Measurements from ENCODE around the gene MFSD12.
"Not testable (repeated sequence)": the region's sequence is repeated elsewhere in the genome, so short reads cannot be mapped to it uniquely, and the experiment has no call there.

The MFSD12 gene

DNA sequence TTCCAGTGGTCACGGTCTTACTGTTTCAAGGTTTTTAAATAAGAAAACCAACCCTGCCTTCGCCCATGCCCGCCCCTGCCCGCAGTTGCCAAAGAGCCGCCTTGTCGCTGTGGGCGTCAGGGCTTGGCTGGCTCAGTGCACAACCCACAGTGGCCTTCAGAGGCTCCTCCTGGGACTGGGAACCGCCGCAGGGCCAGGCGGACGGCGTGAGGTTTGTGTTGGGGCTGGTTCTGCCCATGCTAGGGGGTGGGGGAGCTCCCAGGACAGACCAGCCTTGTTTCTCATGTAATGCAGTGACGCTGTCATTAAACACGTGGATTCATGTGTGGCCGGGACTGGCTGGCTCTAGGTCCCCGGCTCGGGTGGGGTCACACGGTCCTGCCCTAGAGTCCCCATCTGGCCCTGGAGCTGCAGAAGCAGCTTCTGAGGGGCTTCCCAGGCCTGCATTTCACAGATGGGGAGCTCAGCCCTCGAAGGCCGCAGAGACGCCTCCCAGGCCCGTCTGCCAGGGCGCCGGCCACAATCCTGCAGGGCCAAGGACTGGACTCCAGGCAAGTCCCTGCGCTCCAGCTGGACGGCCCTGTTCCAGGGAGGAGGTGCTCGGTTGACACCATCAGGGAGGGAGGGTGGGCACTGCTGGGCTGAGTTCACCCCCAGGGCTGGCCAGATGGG lies 20.8 kb downstream of the MFSD12 start:
- DNase-seq: no peak

DNA sequence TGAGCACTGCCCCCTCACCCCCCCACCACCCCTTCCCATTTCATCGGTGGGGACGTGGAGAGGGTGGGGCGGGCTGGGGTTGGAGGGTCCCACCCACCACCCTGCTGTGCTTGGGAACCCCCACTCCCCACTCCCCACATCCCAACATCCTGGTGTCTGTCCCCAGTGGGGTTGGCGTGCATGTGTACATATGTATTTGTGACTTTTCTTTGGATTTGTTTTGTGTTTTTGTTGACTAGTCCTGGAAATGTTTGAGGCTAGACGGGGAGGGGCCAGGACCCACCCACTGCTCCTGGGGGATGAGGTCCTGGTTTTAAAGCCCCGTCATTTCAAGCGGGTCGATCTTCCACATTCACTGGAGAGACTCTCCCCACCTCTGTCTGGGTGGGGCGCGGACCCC lies 21.4 kb downstream of the MFSD12 start:
- no peak for DNase-seq

DNA sequence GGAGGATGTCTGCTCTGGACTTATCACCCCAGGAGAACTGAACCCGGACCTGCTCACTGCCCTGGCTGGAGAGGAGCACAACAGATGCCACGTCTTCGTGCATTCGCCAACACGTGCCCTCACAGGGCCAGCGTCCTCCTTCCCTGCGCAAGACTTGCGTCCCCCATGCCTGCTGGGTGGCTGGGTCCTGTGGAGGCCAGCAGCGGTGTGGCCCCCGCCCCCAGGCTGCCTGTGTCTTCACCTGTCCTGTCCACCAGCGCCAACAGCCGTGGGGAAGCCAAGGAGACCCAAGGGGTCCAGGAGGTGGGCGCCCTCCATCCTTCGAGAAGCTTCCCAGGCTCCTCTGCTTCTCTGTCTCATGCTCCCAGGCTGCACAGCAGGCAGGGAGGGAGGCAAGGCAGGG lies 21.8 kb downstream of the MFSD12 start:
- no peak for DNase-seq

DNA sequence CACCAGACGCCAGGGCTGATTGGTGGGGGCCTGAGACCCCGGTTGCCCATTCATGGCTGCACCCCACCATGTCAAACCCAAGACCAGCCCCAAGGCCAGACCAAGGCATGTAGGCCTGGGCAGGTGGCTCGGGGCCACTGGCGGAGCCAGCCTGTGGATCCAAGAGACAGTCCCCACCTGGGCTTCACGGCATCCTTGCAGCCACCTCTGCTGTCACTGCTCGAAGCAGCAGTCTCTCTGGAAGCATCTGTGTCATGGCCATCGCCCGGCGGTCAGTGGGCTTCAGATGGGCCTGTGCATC lies 22.2 kb downstream of the MFSD12 start:
- DNase-seq: no peak

DNA sequence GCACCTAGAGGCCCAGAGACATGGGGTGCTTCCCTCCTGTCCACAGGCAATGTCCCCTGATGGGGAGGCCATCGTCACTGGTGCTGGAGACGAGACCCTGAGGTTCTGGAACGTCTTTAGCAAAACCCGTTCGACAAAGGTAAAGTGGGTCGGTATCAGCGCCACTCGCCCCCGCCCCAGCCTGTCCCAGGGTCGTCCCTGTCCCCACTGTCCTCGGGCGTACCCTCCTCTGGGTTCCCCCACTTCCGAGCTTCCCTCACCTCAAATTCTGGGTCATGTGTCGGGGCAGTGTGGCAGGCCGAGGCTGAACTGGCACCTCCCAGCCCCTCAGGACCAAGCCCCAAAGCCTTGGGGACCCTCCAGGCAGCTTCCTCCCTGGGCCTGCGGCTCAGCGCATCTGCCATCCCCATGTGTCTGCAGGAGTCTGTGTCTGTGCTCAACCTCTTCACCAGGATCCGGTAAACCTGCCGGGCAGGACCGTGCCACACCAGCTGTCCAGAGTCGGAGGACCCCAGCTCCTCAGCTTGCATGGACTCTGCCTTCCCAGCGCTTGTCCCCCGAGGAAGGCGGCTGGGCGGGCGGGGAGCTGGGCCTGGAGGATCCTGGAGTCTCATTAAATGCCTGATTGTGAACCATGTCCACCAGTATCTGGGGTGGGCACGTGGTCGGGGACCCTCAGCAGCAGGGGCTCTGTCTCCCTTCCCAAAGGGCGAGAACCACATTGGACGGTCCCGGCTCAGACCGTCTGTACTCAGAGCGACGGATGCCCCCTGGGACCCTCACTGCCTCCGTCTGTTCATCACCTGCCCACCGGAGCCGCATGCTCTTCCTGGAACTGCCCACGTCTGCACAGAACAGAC lies 22.8 kb downstream of the MFSD12 start:
- no peak for DNase-seq

DNA sequence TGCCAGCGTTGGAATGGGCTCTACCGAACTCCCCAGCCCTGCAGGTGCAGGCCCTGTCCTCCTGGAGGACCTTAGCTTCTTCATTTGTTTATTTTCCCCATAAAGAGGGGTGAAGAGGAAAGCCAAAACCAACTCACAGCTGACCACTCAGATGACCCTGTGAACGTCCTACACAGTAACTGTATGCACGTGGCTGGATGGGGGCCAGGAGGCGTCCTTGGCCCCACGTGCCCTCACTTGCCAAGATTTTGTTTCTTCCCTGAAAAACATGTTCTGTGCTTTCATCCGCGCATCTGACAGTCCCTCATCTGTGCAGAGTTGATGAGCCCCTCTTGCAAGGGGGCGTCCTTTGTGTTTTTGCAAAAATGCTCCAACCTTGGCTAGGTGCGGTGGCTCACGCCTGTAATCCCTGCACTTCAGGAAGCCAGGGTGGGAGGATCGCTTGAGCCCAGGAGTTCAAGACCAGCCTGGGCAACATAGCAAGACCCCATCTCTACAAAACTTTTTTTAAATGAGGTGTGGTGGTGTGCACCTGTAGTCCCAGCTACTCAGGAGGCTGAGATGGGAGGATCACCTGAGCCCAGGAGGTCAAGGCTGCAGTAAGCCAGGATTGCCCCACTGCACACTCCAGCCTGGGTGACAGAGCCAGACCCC lies 23.7 kb downstream of the MFSD12 start:
- no peak for DNase-seq

DNA sequence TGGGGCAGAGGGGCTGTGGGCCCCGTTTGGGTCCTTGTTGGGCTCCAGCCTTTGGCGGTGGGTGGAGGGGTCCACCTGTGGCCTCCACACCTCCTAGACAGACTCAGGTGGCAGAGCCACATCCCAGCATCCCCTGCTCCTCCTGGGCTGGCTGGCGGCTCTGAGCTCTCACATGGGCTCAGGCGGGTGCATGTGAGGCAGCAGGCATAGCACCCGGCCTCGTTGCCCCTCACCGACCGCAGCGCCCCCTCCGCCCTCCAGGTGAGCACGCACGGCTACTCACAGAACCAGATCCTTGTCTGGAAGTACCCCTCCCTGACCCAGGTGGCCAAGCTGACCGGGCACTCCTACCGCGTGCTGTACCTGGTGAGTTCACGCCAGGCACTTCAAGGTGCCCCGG lies 24.4 kb downstream of the MFSD12 start:
- DNase-seq: no peak

DNA sequence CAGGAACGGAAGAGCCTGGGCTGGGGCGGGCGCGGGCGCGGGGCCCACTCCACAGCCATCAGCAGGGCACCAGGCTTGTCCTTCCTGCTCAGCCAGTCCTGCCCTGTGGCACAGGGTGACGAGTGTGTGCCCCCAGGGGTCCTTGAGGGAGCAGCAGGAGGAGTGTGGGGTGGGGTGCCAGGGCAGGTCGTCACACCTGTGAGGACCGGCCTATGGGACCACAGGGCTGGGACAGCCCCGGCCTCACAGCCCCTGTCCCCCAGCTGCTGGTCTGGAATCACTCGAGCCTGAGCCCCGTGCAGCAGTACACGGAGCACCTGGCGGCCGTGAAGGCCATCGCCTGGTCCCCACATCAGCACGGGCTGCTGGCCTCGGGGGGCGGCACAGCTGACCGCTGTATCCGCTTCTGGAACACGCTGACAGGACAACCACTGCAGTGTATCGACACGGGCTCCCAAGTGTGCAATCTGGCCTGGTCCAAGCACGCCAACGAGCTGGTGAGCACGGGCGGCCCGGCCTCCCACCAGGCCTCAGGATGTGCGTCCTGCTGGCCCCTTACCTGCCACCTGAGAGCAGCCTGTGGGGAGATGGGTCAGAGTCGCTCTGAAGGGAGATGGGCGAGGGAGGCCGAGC lies 25.1 kb downstream of the MFSD12 start:
- no peak for DNase-seq

DNA sequence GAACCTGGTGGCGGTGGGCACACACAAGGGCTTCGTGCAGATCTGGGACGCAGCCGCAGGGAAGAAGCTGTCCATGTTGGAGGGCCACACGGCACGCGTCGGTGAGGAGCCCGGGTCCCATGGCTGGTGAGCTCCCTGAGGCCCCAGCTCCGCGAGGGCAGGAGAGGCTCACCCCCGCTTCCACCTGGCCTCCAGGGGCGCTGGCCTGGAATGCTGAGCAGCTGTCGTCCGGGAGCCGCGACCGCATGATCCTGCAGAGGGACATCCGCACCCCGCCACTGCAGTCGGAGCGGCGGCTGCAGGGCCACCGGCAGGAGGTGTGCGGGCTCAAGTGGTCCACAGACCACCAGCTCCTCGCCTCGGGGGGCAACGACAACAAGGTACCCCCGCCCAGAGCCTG lies 25.7 kb downstream of the MFSD12 start:
- DNase-seq: no peak

DNA sequence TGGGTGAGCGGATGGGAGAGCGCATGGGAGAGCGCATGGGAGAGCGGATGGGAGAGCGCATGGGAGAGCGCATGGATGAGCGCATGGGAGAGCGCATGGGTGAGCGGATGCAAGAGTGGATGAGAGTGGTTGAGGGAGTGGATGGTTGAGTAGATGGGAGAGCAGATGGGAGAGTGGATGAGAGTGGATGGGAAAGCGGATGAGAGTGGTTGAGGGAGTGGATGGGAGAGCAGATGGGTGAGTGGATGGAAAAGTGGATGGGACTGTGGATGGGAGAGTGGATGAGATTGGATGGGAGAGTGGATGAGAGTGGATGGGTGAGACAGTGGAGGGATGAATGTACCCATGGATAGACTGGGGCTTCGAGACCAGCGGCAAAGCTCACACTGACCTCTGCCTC lies 27.0 kb downstream of the MFSD12 start:
- no peak for DNase-seq

DNA sequence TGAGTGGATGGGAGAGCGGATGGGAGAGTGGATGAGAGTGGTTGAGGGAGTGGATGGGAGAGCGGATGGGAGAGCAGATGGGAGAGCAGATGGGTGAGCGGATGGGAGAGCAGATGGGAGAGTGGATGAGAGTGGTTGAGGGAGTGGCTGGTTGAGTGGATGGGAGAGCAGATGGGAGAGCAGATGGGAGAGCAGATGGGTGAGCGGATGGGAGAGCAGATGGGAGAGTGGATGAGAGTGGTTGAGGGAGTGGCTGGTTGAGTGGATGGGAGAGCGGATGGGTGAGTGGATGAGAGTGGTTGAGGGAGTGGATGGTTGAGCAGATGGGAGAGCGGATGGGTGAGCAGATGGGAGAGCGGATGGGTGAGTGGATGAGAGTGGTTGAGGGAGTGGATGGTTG lies 28.1 kb downstream of the MFSD12 start:
- DNase-seq: not testable (repeated sequence)

DNA sequence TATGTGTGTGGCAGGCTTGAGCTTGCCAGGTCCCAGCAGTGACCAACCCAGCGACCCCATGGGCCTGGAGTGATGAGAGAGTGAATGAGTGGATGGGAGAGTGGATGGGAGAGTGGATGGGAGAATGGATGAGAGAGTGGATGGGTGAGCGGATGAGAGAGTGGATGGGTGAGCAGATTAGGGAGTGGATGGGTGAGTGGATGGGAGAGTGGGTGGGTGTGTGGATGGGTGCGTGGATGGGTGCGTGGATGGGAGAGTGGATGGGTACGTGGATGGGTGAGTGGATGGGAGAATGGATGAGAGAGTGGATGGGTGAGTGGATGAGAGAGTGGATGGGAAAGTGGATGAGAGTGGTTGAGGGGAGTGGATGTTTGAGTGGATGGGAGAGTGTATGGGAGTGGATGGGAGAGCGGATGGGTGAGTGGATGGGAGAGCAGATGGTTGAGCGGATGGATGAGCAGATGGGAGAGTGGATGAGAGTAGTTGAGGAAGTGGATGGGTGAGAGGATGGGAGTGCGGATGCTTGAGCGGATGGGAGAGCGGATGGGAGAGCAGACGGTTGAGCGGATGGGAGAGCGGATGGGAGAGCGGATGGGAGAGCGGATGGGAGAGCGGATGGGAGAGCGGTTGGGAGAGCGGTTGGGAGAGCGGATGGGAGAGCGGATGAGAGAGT lies 28.7 kb downstream of the MFSD12 start:
- no peak for DNase-seq

DNA sequence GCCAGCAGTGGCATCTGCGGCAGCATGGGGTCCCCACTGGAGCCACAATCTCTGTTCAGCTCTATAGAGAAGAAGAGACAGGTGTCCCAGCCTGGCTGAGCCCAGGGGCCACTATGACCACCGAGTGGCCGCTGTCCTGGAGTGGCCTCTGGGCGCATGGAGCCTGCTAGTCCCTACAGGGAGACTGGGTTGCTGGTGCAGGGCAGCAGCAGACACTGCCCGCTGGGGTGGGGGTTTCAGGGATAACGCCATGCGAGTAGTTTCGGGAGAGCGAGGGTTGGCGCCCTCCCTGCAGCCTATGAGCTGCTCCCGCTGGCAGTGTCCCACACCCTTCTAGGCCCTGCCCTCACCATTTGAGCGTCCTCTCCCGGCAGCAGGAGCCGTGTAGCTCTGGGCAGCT lies 29.3 kb downstream of the MFSD12 start:
- no peak for DNase-seq

DNA sequence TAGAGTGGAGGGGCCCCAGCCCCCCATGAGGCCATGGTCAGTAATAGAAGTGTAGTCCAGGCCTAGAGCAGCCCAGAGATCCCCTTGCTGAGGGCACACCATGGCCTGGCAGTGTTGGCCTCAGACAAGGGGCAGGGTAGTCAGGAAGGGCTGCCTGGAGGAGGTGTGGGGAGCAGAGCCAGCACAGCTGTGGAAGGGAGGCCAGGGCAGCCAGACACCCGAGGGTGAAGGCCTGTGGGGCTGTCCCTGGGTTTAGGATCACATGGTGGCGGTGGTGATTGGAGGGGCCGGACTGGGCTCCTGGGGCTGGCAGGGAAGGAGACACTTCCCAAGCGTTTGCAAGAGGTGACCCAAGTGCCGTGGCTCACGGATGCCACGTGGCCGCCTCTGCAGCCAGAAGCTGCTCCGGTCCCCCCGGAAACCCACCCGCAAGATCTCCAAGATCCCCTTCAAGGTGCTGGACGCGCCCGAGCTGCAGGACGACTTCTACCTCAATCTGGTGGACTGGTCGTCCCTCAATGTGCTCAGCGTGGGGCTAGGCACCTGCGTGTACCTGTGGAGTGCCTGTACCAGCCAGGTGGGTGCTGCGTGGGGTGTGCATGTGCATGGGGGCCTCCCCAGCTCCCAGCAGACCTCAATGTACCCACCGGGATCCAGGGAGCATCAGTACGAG lies 30.0 kb downstream of the MFSD12 start:
- DNase-seq: no peak

DNA sequence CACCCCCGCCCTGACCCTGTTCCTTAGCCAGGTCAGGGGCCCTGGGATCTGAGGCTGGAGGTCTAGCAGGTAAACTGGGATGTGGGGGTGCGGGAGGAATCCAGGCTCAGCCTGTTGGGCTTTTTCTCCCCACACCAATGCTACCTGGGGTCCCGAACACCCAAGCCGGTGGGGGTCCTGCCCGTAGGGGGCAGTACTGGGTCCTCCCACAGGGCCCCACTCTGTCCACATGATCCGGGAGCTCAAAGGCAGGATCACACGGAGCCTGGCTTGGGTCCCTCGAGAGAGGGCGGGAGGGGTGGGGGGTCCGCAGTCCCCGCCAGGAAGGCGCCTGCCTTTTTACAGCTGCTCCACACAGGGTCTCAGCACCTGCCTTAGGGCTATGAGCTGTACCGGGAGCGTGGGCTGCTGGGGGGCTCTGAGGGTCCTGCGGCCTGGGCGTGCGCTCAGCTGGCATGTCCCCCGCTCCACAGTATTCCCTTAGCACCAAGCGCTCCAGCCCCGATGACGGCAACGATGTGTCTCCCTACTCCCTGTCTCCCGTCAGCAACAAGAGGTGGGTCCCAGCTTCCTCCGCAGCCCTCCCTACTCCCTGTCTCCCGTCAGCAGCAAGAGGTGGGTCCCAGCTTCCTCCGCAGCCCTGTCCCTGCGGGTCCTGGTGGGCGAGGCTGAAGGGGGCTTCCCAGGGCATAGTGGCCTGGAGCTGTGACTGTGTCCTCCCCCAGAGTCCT lies 30.7 kb downstream of the MFSD12 start:
- no peak for DNase-seq

DNA sequence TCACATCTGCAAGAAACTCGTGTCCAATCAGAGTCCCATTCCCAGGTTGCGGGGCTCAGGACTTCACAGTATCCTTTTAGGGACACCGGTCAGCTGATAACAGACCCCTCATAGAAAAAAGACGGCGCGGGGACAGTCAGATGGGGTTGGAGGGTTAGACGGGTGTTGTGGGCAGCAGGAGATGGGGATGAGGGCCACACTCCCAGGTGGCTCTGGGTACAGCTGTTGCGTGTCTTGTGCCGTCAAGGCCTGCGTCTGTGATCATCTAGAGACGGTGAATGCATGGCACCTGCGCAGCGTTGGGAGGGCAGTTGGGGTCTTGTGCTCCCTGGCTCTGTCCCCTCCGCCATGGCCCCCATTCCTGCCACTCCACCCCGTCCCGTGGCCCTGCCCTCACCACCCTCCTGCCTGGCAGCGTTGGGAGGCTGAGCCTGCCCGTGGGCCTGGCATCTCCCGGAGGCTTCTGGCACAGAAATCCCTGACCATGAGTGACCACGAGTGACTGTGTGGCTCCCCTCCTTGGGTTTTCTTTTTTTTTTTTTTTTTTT lies 32.4 kb downstream of the MFSD12 start:
- DNase-seq: no peak

DNA sequence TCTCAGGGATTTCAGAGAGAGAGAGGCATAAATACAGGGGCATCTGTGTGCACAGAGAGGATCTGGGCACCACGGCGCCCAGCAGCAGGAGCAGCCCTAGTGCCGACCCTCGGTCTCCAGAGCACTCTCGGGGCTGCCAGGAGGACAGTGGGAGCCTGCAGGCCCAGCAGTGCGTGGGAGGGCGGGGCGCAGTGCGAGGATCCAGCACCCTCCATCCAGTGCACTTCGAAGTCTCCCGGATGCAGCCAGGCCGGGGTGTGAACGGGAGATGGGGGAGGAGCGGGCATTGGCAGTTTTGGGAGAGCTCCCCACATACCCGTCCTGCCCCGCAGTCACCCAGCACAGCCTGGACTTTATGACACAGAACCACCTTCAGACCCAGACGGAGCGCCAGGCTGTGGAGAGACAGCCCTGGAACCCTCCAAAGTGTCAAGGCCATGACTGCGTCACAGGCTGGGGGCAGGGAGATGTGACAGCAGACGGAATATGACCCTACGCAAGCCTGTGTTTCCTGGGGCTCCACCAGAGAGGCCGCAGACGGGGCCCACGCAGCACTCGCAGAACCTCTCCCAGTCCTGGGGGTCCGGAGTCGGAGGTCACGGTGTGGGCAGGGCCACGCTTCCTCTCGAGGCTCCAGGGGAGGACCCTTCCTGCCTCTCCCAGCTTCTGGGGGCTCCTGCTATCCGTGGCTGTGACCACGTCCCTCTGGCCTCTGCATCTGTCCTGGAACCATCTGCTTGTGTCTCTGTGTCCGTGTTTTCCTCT lies 33.1 kb downstream of the MFSD12 start:
- no peak for DNase-seq

DNA sequence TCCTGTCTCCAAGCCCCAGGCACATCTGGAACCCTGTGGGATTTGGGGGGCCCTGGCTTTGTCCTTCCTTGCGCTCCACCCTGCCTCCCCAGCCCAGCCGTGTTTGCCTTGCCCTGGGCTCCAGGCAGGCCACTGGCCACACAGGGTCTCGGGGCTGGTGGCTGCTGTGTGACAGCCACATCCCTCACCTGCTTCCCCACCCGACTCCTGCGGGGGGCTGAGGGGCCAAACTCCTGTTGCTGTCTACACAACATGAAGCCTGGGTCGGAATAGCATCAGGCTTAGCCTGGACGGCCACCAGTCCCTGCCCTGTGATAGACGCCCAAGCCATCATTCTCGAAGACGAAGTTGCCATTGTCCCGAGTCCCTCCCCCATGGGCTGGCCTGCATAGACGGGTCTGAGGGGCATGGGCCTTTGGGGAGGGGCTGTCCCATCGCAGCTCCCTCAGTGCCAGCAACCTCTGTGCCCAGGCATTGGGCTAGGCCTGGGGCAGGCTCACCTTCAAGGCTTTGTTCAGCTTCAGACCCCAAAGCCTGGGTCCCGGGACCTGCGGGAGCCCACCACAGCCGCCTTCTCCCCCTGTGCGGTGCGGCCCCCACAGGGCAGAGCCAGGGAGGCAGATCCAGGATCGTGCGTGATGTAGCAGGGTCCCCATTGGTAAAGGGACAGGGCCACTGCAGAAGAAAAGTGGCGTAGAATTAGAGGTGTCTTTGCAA lies 33.9 kb downstream of the MFSD12 start:
- DNase-seq: no peak

DNA sequence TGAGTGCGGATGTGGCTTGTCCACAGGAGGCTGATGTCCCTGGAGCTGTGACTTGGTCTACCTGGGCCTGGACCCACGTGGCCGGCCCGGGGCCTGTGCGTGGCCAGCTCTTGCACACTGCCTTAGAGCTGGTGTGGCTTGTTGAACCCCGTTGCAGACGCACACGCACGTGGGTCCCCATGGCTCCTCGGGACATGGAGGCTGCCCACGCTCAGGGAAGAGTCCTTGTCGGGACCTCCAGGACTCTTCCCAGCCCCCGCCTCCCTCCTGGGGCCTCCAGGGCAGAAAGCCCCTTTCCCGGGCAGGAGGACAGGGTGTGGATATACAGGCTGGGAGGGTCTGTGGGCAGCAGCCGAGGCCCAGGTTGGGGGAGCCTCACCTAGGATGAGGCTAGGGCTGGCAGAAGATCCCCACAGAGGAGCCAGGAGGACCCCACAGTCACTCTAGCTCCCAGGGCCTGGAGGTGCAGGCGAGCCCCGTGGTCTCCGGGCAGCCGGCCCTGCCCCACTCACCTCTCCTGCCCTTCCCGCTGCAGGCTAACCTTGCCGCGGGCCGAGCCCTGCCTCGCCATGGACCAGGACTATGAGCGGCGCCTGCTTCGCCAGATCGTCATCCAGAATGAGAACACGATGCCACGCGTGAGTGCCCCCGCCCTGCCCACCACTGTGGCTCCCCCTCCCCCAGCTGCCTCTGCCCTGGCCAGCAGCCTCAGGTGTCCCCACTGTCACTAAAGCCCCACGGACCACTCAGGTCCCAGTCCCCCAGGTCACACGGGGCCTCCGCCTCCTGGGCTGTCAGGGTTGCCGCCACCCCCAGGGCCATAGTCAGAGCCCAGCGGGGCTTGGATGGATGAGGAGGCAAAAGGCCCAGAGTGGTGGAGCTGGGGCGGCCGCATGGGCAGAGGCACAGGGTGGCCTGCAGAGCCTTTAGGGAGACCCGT lies 34.7 kb downstream of the MFSD12 start:
- no peak for DNase-seq

All from fibroblast of skin of right biceps (primary cell).